ENCODE measurements around the gene MAPK9.
A peak's percentile ranks its signal among the peaks of the same experiment; 100 is the strongest.
"Not testable (repeated sequence)": the region's sequence is repeated elsewhere in the genome, so short reads cannot be mapped to it uniquely, and the experiment has no call there.

Gene MAPK9

GRCh38 chr5:180212363-180213255 is 79.3 kb downstream of the MAPK9 start:
- no peak overlapping the region for H3K4me3 ChIP-seq (ENCODE audit: low read length)
- peak; percentile 6 for DNase-seq (ENCODE audit: low read depth)
- TF ChIP-seq CTCF (conservative IDR thresholded peaks at IDR 0.05; ENCODE audit: low read depth, low read length), result no peak

- no peak overlapping the region for H3K4me3 ChIP-seq (ENCODE audit: low read length)
- no peak for DNase-seq (ENCODE audit: low read depth)
- TF ChIP-seq CTCF (conservative IDR thresholded peaks at IDR 0.05; ENCODE audit: low read depth, low read length), result no peak
Measured at GRCh38 chr5:180211761-180212035, 80.2 kb downstream of the MAPK9 start.

- H3K4me3 ChIP-seq (ENCODE audit: low read length), result no peak overlapping the region
- no peak for DNase-seq (ENCODE audit: low read depth)
- no peak for TF ChIP-seq CTCF (conservative IDR thresholded peaks at IDR 0.05; ENCODE audit: low read depth, low read length)
Measured at GRCh38 chr5:180210961-180211760, 80.7 kb downstream of the MAPK9 start.

GRCh38 chr5:180210077-180210476 is 81.8 kb downstream of the MAPK9 start:
- H3K4me3 ChIP-seq (ENCODE audit: low read length); DNase-seq (ENCODE audit: low read depth): not testable (repeated sequence)

- peak within 1 kb of the TSS; percentile 37 for H3K4me3 ChIP-seq (ENCODE audit: low read length)
- peak; percentile 30 for TF ChIP-seq CTCF (conservative IDR thresholded peaks at IDR 0.05; ENCODE audit: low read depth, low read length)
- peak; percentile 9 for DNase-seq (ENCODE audit: low read depth)
Measured at GRCh38 chr5:180209137-180209581, 82.7 kb downstream of the MAPK9 start, which contains the start of gene RASGEF1C. TSS of gene RASGEF1C (minus strand) at chr5:180209211. CDS start at chr5:180138052, 71,159 bp downstream.

GRCh38 chr5:180208435-180209081 is 83.3 kb downstream of the MAPK9 start:
- H3K4me3 ChIP-seq (ENCODE audit: low read length), result peak overlapping the region; percentile 37
- TF ChIP-seq CTCF (conservative IDR thresholded peaks at IDR 0.05; ENCODE audit: low read depth, low read length), result peak; percentile 24
- DNase-seq (ENCODE audit: low read depth), result no peak

GRCh38 chr5:180208038-180208434 is 83.8 kb downstream of the MAPK9 start:
- no peak for TF ChIP-seq CTCF (conservative IDR thresholded peaks at IDR 0.05; ENCODE audit: low read depth, low read length)
- H3K4me3 ChIP-seq (ENCODE audit: low read length), result peak overlapping the region; percentile 37
- no peak for DNase-seq (ENCODE audit: low read depth)
